ENCODE measurements around the gene BORCS5. TPM values are rescaled to one million over a fixed set of nuclear protein-coding genes. Genes with fewer than 3 reads are reported as not detected.

Gene BORCS5
- total RNA-seq, 1 experiment from 2014 or later, result 3.5 TPM

- no peak for DNase-seq (ENCODE audit: low spot score)
These were observed 3.6 kb upstream of the BORCS5 start for GRCh38 chr12:12353276-12353675.

GRCh38 chr12:12353807-12354206, 3.1 kb upstream of the BORCS5 start:
- DNase-seq (ENCODE audit: low spot score), result no peak

GRCh38 chr12:12356467-12356895, 397 bp upstream of the BORCS5 start:
- DNase-seq (ENCODE audit: low spot score), result no peak

DNA sequence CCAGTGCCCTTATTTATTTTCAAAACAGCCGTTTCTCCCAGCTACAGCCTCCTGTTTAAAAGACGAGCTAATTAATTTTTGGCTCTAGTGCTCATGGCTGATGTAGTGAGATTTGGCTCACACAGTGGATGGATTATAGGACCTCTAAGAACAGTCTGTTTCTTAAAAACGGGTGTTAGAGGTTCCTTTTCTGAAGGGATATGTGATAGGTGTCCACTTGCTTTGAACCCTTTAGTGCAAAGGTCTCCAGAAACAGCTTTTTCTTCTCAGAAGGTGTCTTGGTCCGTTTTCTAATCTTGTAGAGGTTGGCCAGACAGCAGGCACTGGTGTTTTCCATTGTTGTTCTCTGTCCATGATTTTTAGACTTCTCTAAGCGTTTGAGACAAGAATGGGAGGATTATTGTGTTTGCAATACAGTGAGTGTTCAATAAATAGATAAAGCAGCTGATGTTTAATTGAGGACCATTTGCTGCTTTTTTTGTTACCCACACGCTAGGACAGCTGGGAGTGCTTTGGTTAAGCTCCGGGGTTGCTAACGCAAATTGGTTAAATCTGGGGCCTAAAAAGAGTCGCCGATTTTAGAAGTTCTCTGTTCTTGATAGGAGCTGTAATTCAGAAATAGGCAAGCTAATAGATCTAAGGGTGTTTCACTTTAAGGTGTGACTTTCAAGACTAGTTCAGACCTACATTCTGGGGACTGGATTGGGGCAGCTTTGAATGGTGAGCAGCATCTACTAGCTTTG, 1.0 kb downstream of the BORCS5 start:
- DNase-seq (ENCODE audit: low spot score), result peak; percentile 67

DNA sequence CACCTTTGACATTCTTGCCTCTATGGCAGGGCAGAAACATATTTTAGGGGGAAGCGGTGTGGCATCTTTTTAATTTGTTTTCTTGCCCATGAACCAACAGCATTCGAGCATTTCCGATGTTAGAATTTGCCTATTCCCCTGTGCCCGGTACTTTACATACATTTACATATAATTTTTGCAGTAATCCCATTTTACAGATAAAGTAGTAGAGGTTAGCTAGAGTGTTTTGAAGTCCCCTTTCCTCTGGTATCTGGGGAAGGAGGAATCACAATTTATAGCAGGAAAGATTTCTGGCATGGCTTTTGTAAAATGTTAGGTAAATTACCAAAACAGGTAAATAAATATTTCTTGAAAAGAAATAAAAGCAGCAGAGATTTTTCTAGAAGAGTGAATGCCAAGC, 1.6 kb downstream of the BORCS5 start:
- no peak for DNase-seq (ENCODE audit: low spot score)

DNA sequence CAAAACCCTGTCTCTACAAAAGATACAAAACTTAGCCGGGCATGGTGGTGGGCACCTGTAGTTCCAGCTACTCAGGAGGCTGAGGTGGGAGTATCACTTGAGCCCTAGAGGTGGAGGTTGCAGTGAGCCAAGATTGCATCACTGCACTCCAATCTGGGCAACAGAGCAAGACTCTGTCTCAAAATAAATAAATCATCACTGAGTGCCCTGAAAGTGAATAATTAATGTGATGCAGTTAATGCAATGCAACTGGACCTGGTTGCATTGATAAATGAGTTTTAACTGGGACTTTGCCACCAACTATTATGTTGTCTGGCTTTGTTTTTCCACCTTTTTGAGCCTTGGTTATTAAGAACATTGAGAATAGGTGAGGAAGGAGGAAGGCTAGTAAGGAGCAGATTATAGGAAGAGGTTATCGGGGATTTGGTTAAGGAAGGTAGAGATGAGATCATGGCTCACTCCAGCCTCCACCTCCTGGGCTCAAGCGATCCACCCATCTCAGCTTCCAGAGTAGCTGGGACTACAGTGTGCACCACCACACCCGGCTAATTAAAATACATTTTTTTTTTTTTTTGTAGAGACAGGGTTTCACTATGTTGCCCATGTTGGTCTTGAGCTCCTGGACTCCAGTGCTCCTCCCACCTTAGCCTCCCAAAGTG, 8.0 kb downstream of the BORCS5 start:
- no peak for DNase-seq (ENCODE audit: low spot score)

GRCh38 chr12:12365446-12365802, 8.5 kb downstream of the BORCS5 start:
- DNase-seq (ENCODE audit: low spot score), result no peak

DNA sequence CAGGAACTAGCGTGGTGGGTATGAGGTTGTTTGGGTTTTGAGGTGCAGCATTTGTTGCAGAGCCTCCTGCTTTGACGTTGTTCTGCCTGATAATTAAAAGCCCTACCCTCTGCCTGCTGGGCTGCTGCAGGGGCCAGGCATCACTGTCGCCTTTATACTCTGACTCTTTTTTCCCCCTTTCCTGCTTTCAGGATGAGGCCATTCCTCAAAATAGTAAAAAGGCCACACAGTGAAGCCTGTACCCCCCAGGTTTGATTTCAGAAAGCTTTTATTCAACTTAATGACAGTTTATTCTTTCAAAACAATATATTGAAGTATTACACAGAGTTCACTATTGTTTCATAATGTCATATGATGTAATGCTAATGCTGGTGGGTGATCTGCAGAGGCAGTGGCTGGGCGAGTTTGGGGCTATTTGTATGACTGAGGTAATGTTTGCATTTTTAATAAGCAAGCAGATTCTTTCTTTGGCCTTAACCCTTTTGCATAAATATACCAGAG, 9.1 kb downstream of the BORCS5 start:
- no peak for DNase-seq (ENCODE audit: low spot score)

GRCh38 chr12:12366701-12367481, 10.0 kb downstream of the BORCS5 start:
- no peak for DNase-seq (ENCODE audit: low spot score)

GRCh38 chr12:12367482-12367998, 10.7 kb downstream of the BORCS5 start:
- no peak for DNase-seq (ENCODE audit: low spot score)

DNA sequence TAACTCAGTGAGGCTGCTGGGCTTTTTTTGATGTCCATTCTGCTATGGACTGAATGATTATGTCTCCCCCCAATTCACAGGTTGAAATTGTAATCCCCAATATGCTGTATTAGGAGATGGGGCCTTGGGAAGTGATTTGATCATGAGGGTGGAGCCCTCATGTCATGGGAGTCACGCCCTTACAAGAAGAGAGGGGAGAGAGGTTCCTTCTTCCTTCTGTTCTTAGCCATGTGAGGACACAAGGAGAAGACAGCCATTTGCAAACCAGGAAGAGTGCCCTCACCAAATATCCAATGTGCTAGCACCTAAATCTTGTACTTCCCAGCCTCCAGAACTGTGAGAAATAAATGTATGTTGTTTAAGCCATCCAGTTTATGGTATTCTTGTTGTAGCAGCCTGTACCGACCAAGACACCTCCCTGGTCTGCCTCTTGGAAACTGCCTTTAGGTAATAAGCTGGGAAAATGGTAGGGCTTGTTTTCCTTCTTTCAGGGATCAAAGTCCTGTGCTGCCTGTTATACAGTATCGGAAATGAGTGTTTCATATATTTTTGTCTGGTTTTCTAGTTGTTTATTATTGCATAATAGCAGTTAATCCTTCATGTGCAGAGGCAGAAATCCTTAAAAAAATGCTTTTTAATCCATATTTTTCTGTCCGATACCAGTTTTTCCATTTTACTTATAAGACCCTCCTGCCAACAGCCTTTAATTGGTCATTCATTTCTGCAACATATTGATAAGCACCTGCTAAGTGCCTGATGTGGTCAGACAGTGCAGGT, 16.3 kb downstream of the BORCS5 start:
- DNase-seq (ENCODE audit: low spot score), result no peak

DNA sequence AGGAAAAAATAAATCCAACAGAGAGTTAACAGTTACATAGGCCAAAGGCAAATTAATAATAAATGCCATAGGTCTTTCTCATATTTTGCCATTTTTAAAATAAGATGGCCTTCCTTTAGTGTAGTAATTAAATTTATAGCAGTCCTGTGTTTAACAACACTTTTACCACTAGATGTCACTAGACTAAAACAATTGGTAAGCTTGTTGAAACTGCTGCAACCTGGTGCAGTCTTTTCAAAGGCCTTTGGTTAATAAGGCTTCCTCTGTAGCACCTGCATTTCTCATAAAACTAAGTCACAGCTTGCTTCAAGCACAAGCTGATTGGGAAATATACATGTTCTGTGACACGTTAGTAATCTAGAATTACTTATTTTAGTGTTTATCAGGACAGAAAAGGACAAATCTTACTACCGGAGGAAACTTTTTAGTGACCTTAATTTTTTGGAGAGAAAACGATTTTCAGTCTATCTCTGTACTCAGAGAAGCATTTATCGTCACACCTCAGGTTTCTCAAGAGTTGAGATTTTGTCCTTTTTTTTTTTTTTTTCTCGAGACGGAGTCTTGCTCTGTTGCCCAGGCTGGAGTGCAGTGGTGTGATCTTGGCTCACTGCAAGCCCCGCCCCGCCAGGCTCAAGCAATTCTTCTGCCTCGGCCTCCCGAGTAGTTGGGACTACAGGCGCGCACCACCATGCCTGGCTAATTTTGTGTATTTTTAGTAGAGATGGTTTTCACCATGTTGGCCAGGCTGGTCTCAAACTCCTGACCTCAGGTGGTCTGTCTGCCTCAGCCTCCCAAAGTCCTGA, 20.0 kb downstream of the BORCS5 start:
- peak; percentile 87 for DNase-seq (ENCODE audit: low spot score)

GRCh38 chr12:12378616-12379015, 21.7 kb downstream of the BORCS5 start:
- DNase-seq (ENCODE audit: low spot score), result no peak

DNA sequence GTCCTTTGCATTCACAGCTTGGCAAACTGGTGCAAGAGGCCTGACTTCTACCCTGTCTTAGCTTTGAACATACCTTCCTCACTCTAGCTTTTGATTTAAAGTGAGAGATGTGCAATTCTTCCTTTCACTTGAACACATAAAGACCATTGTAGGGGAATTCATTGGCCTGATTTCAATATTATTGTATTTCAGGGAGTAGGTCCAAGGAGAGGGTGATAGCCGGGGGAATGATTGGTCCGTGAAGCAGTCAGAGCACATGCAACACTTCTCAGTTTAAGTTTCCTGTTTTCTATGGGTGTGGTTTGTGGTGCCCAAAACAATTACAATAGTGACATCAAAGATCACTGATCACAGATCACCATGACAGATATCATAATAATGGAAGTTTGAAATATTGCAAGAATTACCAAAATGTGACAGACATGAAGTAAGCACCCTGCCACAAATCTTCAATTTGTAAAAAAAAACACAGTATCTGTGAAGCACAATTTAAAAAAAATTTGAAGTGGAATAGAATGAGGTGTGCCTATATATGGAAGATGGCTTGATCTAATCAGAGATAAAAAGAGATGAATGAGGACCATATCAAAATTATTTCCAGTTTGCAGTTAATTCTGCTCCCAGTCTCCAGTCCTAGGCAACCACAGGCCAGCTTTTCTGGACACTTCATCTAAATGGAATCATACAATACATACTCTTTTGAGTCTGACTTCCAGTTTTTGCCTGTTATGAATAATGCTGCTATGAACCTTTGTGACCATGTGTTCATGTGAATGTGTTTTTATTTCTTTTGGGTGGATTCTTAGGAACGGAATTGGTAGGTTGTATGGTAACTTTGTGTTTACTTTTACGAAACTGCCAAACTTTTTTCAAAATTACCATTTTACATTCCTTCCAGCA, 23.2 kb downstream of the BORCS5 start:
- DNase-seq (ENCODE audit: low spot score), result no peak

DNA sequence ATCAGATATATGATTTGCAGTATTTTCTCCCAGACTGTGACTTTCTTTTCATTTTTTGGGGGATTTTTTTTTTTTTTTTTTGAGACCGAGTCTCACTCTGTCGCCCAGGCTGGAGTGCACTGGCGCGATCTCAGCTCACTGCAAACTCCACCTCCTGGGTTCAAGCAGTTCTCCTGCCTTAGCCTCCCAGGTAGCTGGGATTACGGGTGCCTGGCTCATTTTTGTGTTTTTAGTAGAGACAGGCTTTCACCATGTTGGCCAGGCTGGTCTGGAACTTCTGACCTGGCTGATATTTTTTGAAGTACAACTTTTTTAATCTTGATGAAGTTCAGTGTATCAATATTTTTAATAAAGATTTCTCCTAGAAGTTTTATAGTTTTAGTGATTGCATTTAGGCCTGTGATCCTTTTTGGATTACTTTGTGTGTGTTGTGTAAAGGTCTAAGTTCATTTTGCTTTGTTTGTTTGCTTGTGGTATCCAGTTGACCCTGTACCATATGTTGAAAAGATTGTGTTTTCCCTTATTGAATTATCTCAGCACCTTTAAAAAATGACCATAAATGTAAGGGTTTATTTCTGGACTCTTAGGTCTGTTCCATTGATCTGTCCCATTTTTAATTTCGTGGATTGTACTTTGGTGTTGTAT, 24.2 kb downstream of the BORCS5 start:
- no peak for DNase-seq (ENCODE audit: low spot score)

DNA sequence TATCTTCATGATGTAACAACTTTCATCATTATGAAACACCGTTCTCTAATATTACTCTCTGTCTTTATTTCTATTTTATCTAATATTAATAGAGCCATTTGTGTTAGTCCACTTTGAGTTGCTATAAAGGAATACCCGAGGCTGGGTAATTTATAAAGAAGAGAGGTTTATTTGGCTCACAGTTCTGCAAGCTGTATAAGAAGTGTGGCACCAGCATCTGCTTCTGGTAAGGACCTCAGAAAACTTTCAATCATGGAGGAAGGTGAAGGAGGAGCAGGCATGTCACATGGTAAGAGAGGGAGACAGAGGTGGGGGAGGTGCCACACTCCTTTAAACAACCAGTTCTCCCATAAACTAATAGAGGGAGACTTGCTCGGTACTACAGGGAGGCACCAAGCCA, 25.1 kb downstream of the BORCS5 start:
- DNase-seq (ENCODE audit: low spot score), result no peak

DNA sequence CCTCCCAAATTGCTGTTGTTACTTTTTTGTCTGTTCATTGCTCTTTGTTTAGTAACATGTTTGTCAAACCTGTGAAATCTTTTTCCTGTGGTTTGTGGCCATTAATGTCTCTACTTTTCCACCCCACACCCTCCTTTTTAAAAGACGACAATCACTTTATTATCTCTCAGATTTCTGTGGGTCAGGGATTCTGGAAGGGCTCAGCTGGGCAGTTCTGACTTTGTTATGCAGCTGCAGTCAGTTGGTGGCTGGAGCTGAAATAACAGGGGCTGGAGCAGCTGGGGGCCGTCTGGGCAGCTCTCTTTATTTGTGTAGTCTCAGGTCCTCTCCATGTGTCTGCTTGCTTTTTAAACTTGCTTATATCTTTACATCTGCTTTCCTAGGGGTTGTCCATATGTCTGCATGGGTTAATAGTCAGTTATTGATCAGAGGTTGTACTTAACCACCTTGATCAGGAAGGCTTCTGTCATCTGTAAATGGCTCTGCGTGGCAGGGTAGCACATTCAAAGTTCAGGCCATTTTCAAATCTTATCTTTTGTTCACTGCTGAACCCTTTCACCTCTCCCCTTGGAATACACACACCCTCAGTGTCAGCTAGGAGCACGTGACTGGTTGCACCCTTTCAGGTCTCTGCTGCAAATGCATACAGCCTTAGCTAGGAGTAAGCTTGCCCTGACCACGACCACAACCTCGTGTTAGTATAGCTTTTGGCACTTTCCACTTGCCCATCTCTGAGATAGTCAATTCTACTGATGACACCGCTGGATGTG, 27.9 kb downstream of the BORCS5 start:
- no peak for DNase-seq (ENCODE audit: low spot score)

DNA sequence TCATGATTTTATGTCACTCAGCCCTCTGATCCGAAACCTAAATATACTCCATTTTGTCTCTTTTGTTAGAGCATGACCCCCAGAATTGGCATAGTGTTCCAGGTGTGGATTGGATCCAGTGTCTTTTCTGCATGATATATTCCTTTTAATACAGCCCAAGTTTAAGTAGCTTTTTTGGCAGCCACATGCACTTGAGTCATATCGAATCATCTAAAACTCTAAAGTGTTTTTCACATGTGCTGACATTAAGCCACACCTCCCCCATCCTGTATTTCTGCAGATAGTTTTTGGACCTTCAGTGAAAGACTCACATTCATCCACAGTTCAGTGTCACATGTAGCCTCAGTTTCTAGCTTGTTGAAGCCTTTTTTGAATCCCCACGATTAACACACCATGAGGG, 30.6 kb downstream of the BORCS5 start:
- no peak for DNase-seq (ENCODE audit: low spot score)

Data from HT-29 (cell line).